Measurements from ENCODE around the gene DOHH. TPM values are rescaled to one million over a fixed set of nuclear protein-coding genes. Genes with fewer than 3 reads are reported as not detected.
A peak's percentile ranks its signal among the peaks of the same experiment; 100 is the strongest.

DOHH gene
- total RNA-seq, 4 donors from 2014 or later: 16.5 to 30.7 (median 20.3) TPM

GRCh38 chr19:3469638-3470499, 30.6 kb downstream of the DOHH start:
- TF ChIP-seq POLR2AphosphoS5 (IDR thresholded peaks at IDR 0.05): peak; percentile 19
- no peak for TF ChIP-seq EP300 (IDR thresholded peaks at IDR 0.05)
- TF ChIP-seq CTCF (IDR thresholded peaks at IDR 0.05): peak in 3 of 4 experiments; percentile 29 to 41 (median 32)
- Histone ChIP-seq H3K27me3 (peaks cover 8% of the 10 kb centered on the region), H3K9me3 (no peaks in the 10 kb centered on the region), H3K36me3 (no peaks in the 10 kb centered on the region), H3K27ac (peak overlapping the region in 3 of 4 donors; percentile 64 to 87 (median 85)), H3K4me1 (peaks cover 0 to 77% (median 27%) of the 10 kb centered on the region in 3 donors), H3K4me3 (no peak overlapping the region)
- ATAC-seq: peak; percentile 3
- WGBS, 2 donors (ENCODE audit: low coverage in 1 of 2): 62% methylated on average over 2 of the region's 14 CpGs; no CpG with 5 or more reads in 1 of the 2 donors

DNA sequence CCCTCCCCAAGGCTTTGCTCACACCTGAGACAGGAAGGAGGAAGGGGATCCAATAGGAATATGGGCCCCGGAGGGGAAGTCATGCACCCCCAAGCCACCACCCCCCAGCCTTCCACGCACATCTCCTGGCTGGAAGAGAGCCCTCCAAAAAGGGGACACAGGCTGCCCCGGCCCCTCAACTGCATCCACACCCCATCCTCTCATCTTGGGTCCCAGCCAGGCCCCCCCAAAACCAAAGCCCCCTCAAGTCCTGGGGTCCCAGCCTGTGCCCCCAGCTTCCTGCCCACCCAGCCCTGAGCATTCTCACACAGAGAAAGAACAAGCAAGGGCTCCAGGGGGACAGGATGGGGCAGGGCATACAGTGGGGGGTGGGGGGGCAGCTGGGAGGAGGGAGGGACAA, 32.3 kb downstream of the DOHH start:
- Histone ChIP-seq H3K4me3 (no peak overlapping the region), H3K36me3 (peaks cover 0 to 13% of the 10 kb centered on the region in 2 donors), H3K27me3 (no peaks in the 10 kb centered on the region), H3K9me3 (no peaks in the 10 kb centered on the region), H3K27ac (peak overlapping the region in 3 of 4 donors; percentile 68 to 87 (median 85)), H3K4me1 (peaks cover 4 to 93% (median 41%) of the 10 kb centered on the region in 3 donors)
- no peak for TF ChIP-seq CTCF (IDR thresholded peaks at IDR 0.05)
- TF ChIP-seq EP300 (IDR thresholded peaks at IDR 0.05): no peak
- no peak for TF ChIP-seq POLR2A (IDR thresholded peaks at IDR 0.05)
- no peak for TF ChIP-seq POLR2AphosphoS5 (IDR thresholded peaks at IDR 0.05)
- no peak for ATAC-seq
- WGBS, 2 donors (ENCODE audit: low coverage in 1 of 2): no CpG with 5 or more reads among the region's 3 CpGs

- peaks cover 0 to 19% of the 10 kb centered on the region in 2 donors for H3K36me3 ChIP-seq
- H3K27me3 ChIP-seq: no peaks in the 10 kb centered on the region
- H3K4me3 ChIP-seq: no peak overlapping the region
- 80 to 91% methylated on average over 2 to 5 of the region's 10 CpGs for WGBS, 2 donors (ENCODE audit: low coverage in 1 of 2)
- TF ChIP-seq POLR2A (IDR thresholded peaks at IDR 0.05) (no peak), CTCF (IDR thresholded peaks at IDR 0.05) (no peak), EP300 (IDR thresholded peaks at IDR 0.05) (no peak), POLR2AphosphoS5 (IDR thresholded peaks at IDR 0.05) (no peak)
- H3K4me1 ChIP-seq: peaks cover 4 to 94% (median 47%) of the 10 kb centered on the region in 3 donors
- ATAC-seq: no peak
- H3K27ac ChIP-seq: peak overlapping the region; percentile 31 to 87 (median 86)
- H3K9me3 ChIP-seq: no peaks in the 10 kb centered on the region
These were observed 32.9 kb downstream of the DOHH start for GRCh38 chr19:3467437-3468198.

DNA sequence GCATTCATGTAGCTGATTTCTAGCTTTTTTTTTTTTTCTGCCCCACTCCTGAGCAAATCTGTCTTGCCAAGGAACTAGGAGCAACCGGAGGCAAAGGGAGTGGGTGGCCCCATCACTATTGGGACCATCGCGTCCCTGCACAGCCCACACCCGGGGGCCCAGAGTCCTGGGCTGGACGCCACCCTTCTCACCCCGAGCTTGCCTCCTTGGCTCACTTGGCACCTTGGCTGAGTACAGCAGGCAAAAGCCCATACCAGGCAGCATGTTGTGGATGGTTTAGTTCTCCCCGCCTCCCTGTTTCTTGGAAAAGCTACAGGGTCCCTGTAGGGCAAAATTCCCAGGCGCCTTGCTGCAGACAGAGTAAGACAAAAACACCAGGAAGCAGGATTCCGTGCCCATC, 33.8 kb downstream of the DOHH start:
- Histone ChIP-seq H3K27me3 (no peaks in the 10 kb centered on the region), H3K4me3 (no peak overlapping the region), H3K4me1 (peaks cover 4 to 92% (median 40%) of the 10 kb centered on the region in 3 donors), H3K9me3 (no peaks in the 10 kb centered on the region), H3K36me3 (peaks cover 0 to 29% of the 10 kb centered on the region in 2 donors), H3K27ac (peak overlapping the region in 3 of 4 donors; percentile 85 to 87 (median 86))
- 2 to 16% methylated on average over 3 to 6 of the region's 9 CpGs for WGBS, 2 donors (ENCODE audit: low coverage in 1 of 2)
- no peak for TF ChIP-seq CTCF (IDR thresholded peaks at IDR 0.05)
- peak; percentile 56 for TF ChIP-seq POLR2AphosphoS5 (IDR thresholded peaks at IDR 0.05)
- TF ChIP-seq POLR2A (IDR thresholded peaks at IDR 0.05): no peak
- TF ChIP-seq EP300 (IDR thresholded peaks at IDR 0.05): no peak
- ATAC-seq: peak; percentile 54

All from gastroesophageal sphincter (tissue), 4 donors.